Heart right ventricle (tissue), 16 donors: ENCODE data around the gene CSTF2T. TPM values are rescaled to one million over a fixed set of nuclear protein-coding genes. Genes with fewer than 3 reads are reported as not detected.

Experiments
- ATAC-seq, 8 donors: fragments of 200-7000 bp; cut with Tn5 transposase; one replicate each; pipeline ENCODE4 v1.9.1; 2020; ENCODE audit warnings: mild to moderate bottlenecking in 8 of 8, moderate library complexity in 8 of 8, moderate number of reproducible peaks in 1 of 8
- DNase-seq, 2 donors: peaks; one replicate each; pipeline ENCODE4 v3.0.0-alpha.2; 2020
- H3K27ac ChIP-seq, 10 donors: fragments of 200-600 bp; sonication (generic) in 2 of 10; one replicate each; pipeline versions ENCODE4 v1.5.0 to v1.8.0; 2020 to 2022; ENCODE audit warnings: mild to moderate bottlenecking in 3 of 10
- H3K27me3 ChIP-seq, 7 donors: fragments of 200-600 bp; one replicate each; pipeline ENCODE4 v1.8.0; 2021 to 2022; ENCODE audit warnings: mild to moderate bottlenecking in 2 of 7
- H3K36me3 ChIP-seq, 9 donors: fragments of 200-600 bp; sonication (generic) in 1 of 9; one replicate each; pipeline versions ENCODE4 v1.5.0 to v1.8.0; 2020 to 2022; ENCODE audit warnings: mild to moderate bottlenecking in 2 of 9
- H3K4me1 ChIP-seq, 9 donors: fragments of 200-600 bp; sonication (generic) in 1 of 9; one replicate each; pipeline versions ENCODE4 v1.5.0 to v1.8.0; 2020 to 2022; ENCODE audit warnings: mild to moderate bottlenecking in 4 of 9
- H3K4me3 ChIP-seq, 10 donors: fragments of 200-600 bp; sonication (generic) in 2 of 10; one replicate each; pipeline versions ENCODE4 v1.5.0 to v1.8.0; 2020 to 2022; ENCODE audit warnings: mild to moderate bottlenecking in 7 of 10, moderate library complexity in 2 of 10
- H3K9me3 ChIP-seq, 11 donors: fragments of 200-600 bp in 10 of 11; sonication (generic) in 2 of 11; one replicate each; pipeline versions ENCODE4 v1.5.0 to v1.8.0; 2013 to 2022; ENCODE audit warnings: mild to moderate bottlenecking in 2 of 11, control low read depth in 1 of 11, moderate library complexity in 1 of 11
- CTCF ChIP-seq, 9 donors: fragments of 200-600 bp; sonication (generic) in 2 of 9; IDR thresholded peaks; one replicate each; pipeline versions ENCODE4 v1.5.0 to v1.8.0; 2021 to 2022; ENCODE audit warnings: antibody characterized with exemption in 9 of 9, mild to moderate bottlenecking in 5 of 9, moderate library complexity in 1 of 9
- WGBS, 2 donors: extraction: QIAGEN DNeasy Blood & Tissue Kit; methylation state at CpG; one replicate each; pipeline ENCODE4 v1.1.7; 2013; ENCODE audit warnings: inconsistent platforms in 1 of 2; 5-methylcytosine and 5-hydroxymethylcytosine counted together
- intact Hi-C, 10 donors: fragments of 100-400 bp; cut with DNase I; formaldehyde crosslinking; loops; one replicate each; pipeline versions ENCODE4 v1.11.1 to v1.14.2; 2022
- polyA plus RNA-seq, 2 donors: library from polyadenylated mRNA; stranded (reverse); fragments of 200-250 nt; gene quantifications; one replicate each; pipeline ENCODE4 v1.2.3, GENCODE V29; 2013
- total RNA-seq, 10 donors: library from RNA; stranded (reverse); fragmentation: NEBNext Ultra II Directional in 3 of 10; extraction: Animal tissue kit (Norgen Biotek cat#: 25700) in 3 of 10; gene quantifications; one replicate each; pipeline versions ENCODE4 v1.2.1 to v1.2.4, GENCODE V29; 2021 to 2023
- donor health status: Arrhythmogenic right ventricular cardiomyopathy.
- donor health status: ischemic (EF 13 %, LVEDD 7.1; RV severe dilation, severe dysfunction).
- donor health status: healthy with polysubstance abuse.
- donor health status: DM: no; HTN: yes; CAD: no.
- donor health status: DM: no; HTN: no; CAD: no.
- donor health status: ischemic (EF 25% LVEDD 6.9; RV normal size, moderate dysfunction).
- donor health status: ischemic (EF 25% LVEDD 5.7; RV mildly dilated, moderate dysfunction).
- donor health status: healthy.
- donor health status: DM: yes; HTN: yes; CAD: no.
- donor health status: Ischemic cardiomyopathy.
- donor health status: ischemic (EF 35%, LVEDD 5.7; RV mildly dilated, moderate dysfunction).
- donor health status: nonischemic (EF 11% LVEDD 7.7; RV severe dilation, severe dysfunction).
- donor health status: DM: yes; HTN: yes; CAD: no.
- donor health status: PGD.
- donor health status: ischemic (EF 29% LVEDD 5.4; RV normal size, mild dysfunction).
- donor health status: nonischemic (EF 23%, LVEDD 6.1; RV moderate dilation, normal function).

The CSTF2T gene
- total and polyA plus RNA-seq, 12 donors, result 9.4 to 31.6 (median 22.9) TPM

- ATAC-seq (no peak), DNase-seq (no peak)
- no peak for TF ChIP-seq CTCF (IDR thresholded peaks at IDR 0.05)
- intact Hi-C loops, result no loop called here
- no peaks in the 10 kb centered on the region for H3K27me3 ChIP-seq
- peaks cover 0 to 18% (median 7%) of the 10 kb centered on the region in 11 donors for H3K9me3 ChIP-seq
- H3K4me1 ChIP-seq, result peaks cover 0 to 32% (median 14%) of the 10 kb centered on the region in 9 donors
- WGBS, 2 donors, result 95% methylated on average over 5 of the region's 5 CpGs
- no peaks in the 10 kb centered on the region for H3K36me3 ChIP-seq
- no peak overlapping the region for H3K4me3 ChIP-seq
- H3K27ac ChIP-seq, result no peak overlapping the region
Measured at GRCh38 chr10:51669041-51669440, 30.4 kb downstream of the CSTF2T start.

- H3K9me3 ChIP-seq, result peaks cover 0 to 18% (median 7%) of the 10 kb centered on the region in 11 donors
- TF ChIP-seq CTCF (IDR thresholded peaks at IDR 0.05), result no peak
- H3K4me3 ChIP-seq, result no peak overlapping the region
- ATAC-seq (peak in 1 of 8 donors; percentile 13), DNase-seq (no peak)
- H3K27me3 ChIP-seq, result no peaks in the 10 kb centered on the region
- H3K4me1 ChIP-seq, result peaks cover 0 to 32% (median 14%) of the 10 kb centered on the region in 9 donors
- intact Hi-C loops, result no loop called here
- H3K27ac ChIP-seq, result peak overlapping the region in 1 of 10 donors; percentile 33
- H3K36me3 ChIP-seq, result no peaks in the 10 kb centered on the region
Measured at GRCh38 chr10:51668336-51668689, 31.1 kb downstream of the CSTF2T start.

- intact Hi-C loops, result no loop called here
- ATAC-seq (peak in 3 of 8 donors; percentile 41 to 66 (median 48)), DNase-seq (no peak)
- no peak for TF ChIP-seq CTCF (IDR thresholded peaks at IDR 0.05)
- H3K36me3 ChIP-seq, result no peaks in the 10 kb centered on the region
- no peaks in the 10 kb centered on the region for H3K27me3 ChIP-seq
- peaks cover 0 to 17% (median 7%) of the 10 kb centered on the region in 11 donors for H3K9me3 ChIP-seq
- H3K4me3 ChIP-seq, result no peak overlapping the region
- peak overlapping the region in 2 of 10 donors; percentile 23 to 33 for H3K27ac ChIP-seq
- peaks cover 0 to 32% (median 14%) of the 10 kb centered on the region in 9 donors for H3K4me1 ChIP-seq
- WGBS, 2 donors, result 1 to 5% methylated on average over 1 of the region's 1 CpG
Measured at GRCh38 chr10:51667678-51668335, 31.6 kb downstream of the CSTF2T start.

- no peak for TF ChIP-seq CTCF (IDR thresholded peaks at IDR 0.05)
- peaks cover 0 to 5% (median 0%) of the 10 kb centered on the region in 11 donors for H3K9me3 ChIP-seq
- no peak overlapping the region for H3K4me3 ChIP-seq
- ATAC-seq (no peak), DNase-seq (no peak)
- no peaks in the 10 kb centered on the region for H3K36me3 ChIP-seq
- peaks cover 0 to 32% (median 14%) of the 10 kb centered on the region in 9 donors for H3K4me1 ChIP-seq
- intact Hi-C loops, result no loop called here
- no peaks in the 10 kb centered on the region for H3K27me3 ChIP-seq
- no peak overlapping the region for H3K27ac ChIP-seq
Measured at GRCh38 chr10:51666456-51666855, 32.9 kb downstream of the CSTF2T start.
